ENCODE data around the gene FREM3.
"Not testable (repeated sequence)": the region's sequence is repeated elsewhere in the genome, so short reads cannot be mapped to it uniquely, and the experiment has no call there.

FREM3 gene

DNA sequence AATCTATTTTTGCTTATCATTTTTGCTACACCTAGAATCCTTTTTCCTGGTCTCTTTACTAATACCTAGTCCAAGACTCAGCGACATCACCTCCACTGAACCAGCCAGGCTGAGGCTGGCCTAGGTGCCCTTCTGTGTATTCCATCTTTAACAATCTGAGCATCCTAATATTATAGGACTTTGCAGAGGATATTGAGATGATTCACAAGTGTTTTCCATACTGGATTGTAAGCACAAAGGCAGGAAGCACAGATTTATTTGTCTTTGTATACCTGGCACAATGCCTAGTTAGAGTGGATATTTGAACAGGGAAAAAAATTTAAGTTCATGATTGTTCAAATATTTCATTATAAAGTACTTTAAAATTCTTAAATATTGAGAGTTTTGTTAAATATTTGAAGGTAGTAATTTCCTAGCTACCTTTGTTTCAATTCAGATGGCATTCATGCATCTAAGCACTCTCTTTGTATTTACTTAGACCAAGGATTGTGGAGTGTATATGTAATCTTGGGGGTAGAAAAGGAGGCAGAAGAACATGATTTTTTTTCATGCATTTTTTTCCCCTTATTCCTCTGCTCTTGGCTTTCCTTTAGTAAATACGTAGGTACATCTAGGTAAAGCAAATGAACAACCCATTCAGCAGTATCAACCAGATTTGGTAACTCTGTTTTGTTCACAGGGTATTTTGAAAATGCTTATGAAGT lies 168.5 kb downstream of the FREM3 start:
- Histone ChIP-seq H4K91ac (ENCODE audit: low read depth, low read length, poor library complexity) (no peak overlapping the region), H3K79me1 (ENCODE audit: low read depth, low read length) (no peaks in the 10 kb centered on the region), H3K27me3 (ENCODE audit: control insufficient read depth in 3 of 3, insufficient read depth in 3 of 3, low read depth in 1 of 3, low read length in 3 of 3) (no peaks in the 10 kb centered on the region), H3K9me3 (replicated peaks in 1 of 2; ENCODE audit: control insufficient read depth in 2 of 2, insufficient read depth in 1 of 2, low read depth in 1 of 2, low read length in 2 of 2) (no peaks in the 10 kb centered on the region), H3K4me3 (ENCODE audit: low read length in 2 of 2) (no peak overlapping the region), H3K14ac (ENCODE audit: low read length) (no peak overlapping the region), H2AFZ (ENCODE audit: low read length) (no peak overlapping the region), H3K18ac (ENCODE audit: low read length) (no peak overlapping the region), H3K4me1 (ENCODE audit: control insufficient read depth in 2 of 2, insufficient read depth in 1 of 2, low read depth in 1 of 2, low read length in 2 of 2) (no peaks in the 10 kb centered on the region), H3K23ac (ENCODE audit: low read depth, low read length, poor library complexity) (no peak overlapping the region), H4K8ac (ENCODE audit: low read depth, low read length) (no peak overlapping the region), H3K4me2 (ENCODE audit: insufficient read depth, low read length, poor library complexity, severe bottlenecking) (no peak overlapping the region), H3K27ac (replicated peaks; ENCODE audit: low read length) (no peak overlapping the region), H3K36me3 (replicated peaks in 1 of 2; ENCODE audit: control insufficient read depth in 2 of 2, insufficient read depth in 2 of 2, low read length in 2 of 2) (peaks cover 24 to 100% of the 10 kb centered on the region in 2 donors), H2BK12ac (ENCODE audit: low read length) (no peak overlapping the region), H2BK120ac (ENCODE audit: low read depth, low read length) (no peak overlapping the region), H2AK5ac (ENCODE audit: low read depth, low read length) (no peak overlapping the region), H3K4ac (ENCODE audit: low read length) (no peak overlapping the region), H2BK5ac (ENCODE audit: low read length) (no peak overlapping the region), H2BK15ac (ENCODE audit: low read length) (no peak overlapping the region), H3K9ac (ENCODE audit: low read depth, low read length, poor library complexity) (no peak overlapping the region)
- WGBS, 2 donors (ENCODE audit: extremely low coverage in 2 of 2, insufficient read length in 2 of 2, insufficient replicate concordance in 1 of 2), result no CpG with 5 or more reads among the region's 2 CpGs
- DNase-seq (ENCODE audit: low spot score), result no peak

DNA sequence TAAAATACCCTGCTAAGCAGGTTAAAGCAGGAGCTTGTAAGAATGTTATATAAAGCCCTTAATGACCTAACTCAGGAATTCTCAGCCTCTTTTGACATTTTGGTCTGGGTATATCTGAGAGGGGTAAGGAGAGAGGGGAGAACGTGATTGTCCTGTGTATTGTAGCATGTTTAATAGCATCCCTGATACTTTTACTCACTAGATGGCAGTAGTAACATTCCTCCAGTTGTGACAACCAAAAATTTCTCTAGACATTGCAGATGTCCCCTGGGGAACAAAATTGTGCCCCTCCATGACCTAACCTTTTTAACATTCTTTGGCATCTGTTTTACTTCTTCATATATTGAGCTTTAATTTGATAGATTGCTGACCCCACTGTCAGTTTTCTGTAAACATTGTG lies 169.1 kb downstream of the FREM3 start:
- H3K9ac ChIP-seq (ENCODE audit: low read depth, low read length, poor library complexity), result no peak overlapping the region
- H4K8ac ChIP-seq (ENCODE audit: low read depth, low read length), result no peak overlapping the region
- no peak overlapping the region for H3K27ac ChIP-seq (replicated peaks; ENCODE audit: low read length)
- no peak overlapping the region for H3K4me3 ChIP-seq (ENCODE audit: low read length in 2 of 2)
- no CpG with 5 or more reads among the region's 1 CpG for WGBS, 2 donors (ENCODE audit: extremely low coverage in 2 of 2, insufficient read length in 2 of 2, insufficient replicate concordance in 1 of 2)
- H3K14ac ChIP-seq (ENCODE audit: low read length), result no peak overlapping the region
- no peak overlapping the region for H2BK15ac ChIP-seq (ENCODE audit: low read length)
- no peak overlapping the region for H3K23ac ChIP-seq (ENCODE audit: low read depth, low read length, poor library complexity)
- no peaks in the 10 kb centered on the region for H3K79me1 ChIP-seq (ENCODE audit: low read depth, low read length)
- no peak overlapping the region for H3K4me2 ChIP-seq (ENCODE audit: insufficient read depth, low read length, poor library complexity, severe bottlenecking)
- H4K91ac ChIP-seq (ENCODE audit: low read depth, low read length, poor library complexity), result no peak overlapping the region
- no peak overlapping the region for H2BK5ac ChIP-seq (ENCODE audit: low read length)
- H2AFZ ChIP-seq (ENCODE audit: low read length), result no peak overlapping the region
- H2BK12ac ChIP-seq (ENCODE audit: low read length), result no peak overlapping the region
- H3K9me3 ChIP-seq (replicated peaks in 1 of 2; ENCODE audit: control insufficient read depth in 2 of 2, insufficient read depth in 1 of 2, low read depth in 1 of 2, low read length in 2 of 2), result no peaks in the 10 kb centered on the region
- H3K18ac ChIP-seq (ENCODE audit: low read length), result no peak overlapping the region
- no peak overlapping the region for H2AK5ac ChIP-seq (ENCODE audit: low read depth, low read length)
- no peaks in the 10 kb centered on the region for H3K4me1 ChIP-seq (ENCODE audit: control insufficient read depth in 2 of 2, insufficient read depth in 1 of 2, low read depth in 1 of 2, low read length in 2 of 2)
- no peaks in the 10 kb centered on the region for H3K27me3 ChIP-seq (ENCODE audit: control insufficient read depth in 3 of 3, insufficient read depth in 3 of 3, low read depth in 1 of 3, low read length in 3 of 3)
- no peak for DNase-seq (ENCODE audit: low spot score)
- H3K4ac ChIP-seq (ENCODE audit: low read length), result no peak overlapping the region
- H2BK120ac ChIP-seq (ENCODE audit: low read depth, low read length), result no peak overlapping the region
- H3K36me3 ChIP-seq (replicated peaks in 1 of 2; ENCODE audit: control insufficient read depth in 2 of 2, insufficient read depth in 2 of 2, low read length in 2 of 2), result peaks cover 21 to 100% of the 10 kb centered on the region in 2 donors

DNA sequence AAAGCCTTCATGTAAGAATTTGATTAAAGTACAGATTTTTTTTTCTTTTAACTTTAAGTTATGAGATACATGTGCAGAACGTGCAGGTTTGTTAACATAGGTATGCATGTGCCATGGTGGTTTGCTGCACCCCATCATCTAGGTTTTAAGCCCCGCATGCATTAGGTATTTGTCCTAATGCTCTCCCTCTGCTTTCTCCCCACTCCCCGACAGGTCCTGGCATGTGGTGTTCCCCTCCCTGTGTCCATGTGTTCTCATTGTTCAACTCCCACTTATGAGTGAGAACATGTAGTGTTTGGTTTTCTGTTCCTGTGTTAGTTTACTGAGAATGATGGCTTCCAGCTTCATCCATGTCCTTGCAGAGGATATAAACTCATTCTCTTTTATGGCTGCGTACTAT lies 172.4 kb downstream of the FREM3 start:
- H3K9ac ChIP-seq (ENCODE audit: low read depth, low read length, poor library complexity); H3K14ac ChIP-seq (ENCODE audit: low read length); H2BK120ac ChIP-seq (ENCODE audit: low read depth, low read length); H3K4me2 ChIP-seq (ENCODE audit: insufficient read depth, low read length, poor library complexity, severe bottlenecking); H3K4ac ChIP-seq (ENCODE audit: low read length); DNase-seq (ENCODE audit: low spot score); H3K79me1 ChIP-seq (ENCODE audit: low read depth, low read length); H3K9me3 ChIP-seq (replicated peaks in 1 of 2; ENCODE audit: control insufficient read depth in 2 of 2, insufficient read depth in 1 of 2, low read depth in 1 of 2, low read length in 2 of 2); H2BK12ac ChIP-seq (ENCODE audit: low read length); H3K23ac ChIP-seq (ENCODE audit: low read depth, low read length, poor library complexity); H3K4me1 ChIP-seq (ENCODE audit: control insufficient read depth in 2 of 2, insufficient read depth in 1 of 2, low read depth in 1 of 2, low read length in 2 of 2); H2BK5ac ChIP-seq (ENCODE audit: low read length); H4K91ac ChIP-seq (ENCODE audit: low read depth, low read length, poor library complexity); H2BK15ac ChIP-seq (ENCODE audit: low read length); H2AFZ ChIP-seq (ENCODE audit: low read length); H3K4me3 ChIP-seq (ENCODE audit: low read length in 2 of 2); H3K27ac ChIP-seq (replicated peaks; ENCODE audit: low read length); H2AK5ac ChIP-seq (ENCODE audit: low read depth, low read length); H3K27me3 ChIP-seq (ENCODE audit: control insufficient read depth in 3 of 3, insufficient read depth in 3 of 3, low read depth in 1 of 3, low read length in 3 of 3); H3K18ac ChIP-seq (ENCODE audit: low read length); H4K8ac ChIP-seq (ENCODE audit: low read depth, low read length): not testable (repeated sequence)
- peaks cover 21 to 100% of the 10 kb centered on the region in 2 donors for H3K36me3 ChIP-seq (replicated peaks in 1 of 2; ENCODE audit: control insufficient read depth in 2 of 2, insufficient read depth in 2 of 2, low read length in 2 of 2)
- WGBS, 2 donors (ENCODE audit: extremely low coverage in 2 of 2, insufficient read length in 2 of 2, insufficient replicate concordance in 1 of 2), result no CpG with 5 or more reads among the region's 4 CpGs

Data from neuronal stem cell (in vitro differentiated cells).